GM20000 (cell line): ENCODE measurements around the gene OR6S1.

ENCODE experiments used
- DNase-seq: peaks from one replicate; pipeline ENCODE4 v3.0.0; 2012; ENCODE audit warnings: low spot score
- CTCF ChIP-seq: IDR thresholded peaks from 2 replicates; pipeline ENCODE4 v1.5.1; 2012; ENCODE audit warnings: mild to moderate bottlenecking, control low read depth; ENCODE audit errors: extremely low read depth, missing control alignments

Gene OR6S1

GRCh38 chr14:20641591-20641990 is at the start of gene OR6S1:
OR6S1 (minus strand) TSS chr14:20641691; CDS start chr14:20641691, 0 bp downstream.
- DNase-seq = no peak
- TF ChIP-seq CTCF = no peak

- DNase-seq = peak; percentile 75
- peak; percentile 70 for TF ChIP-seq CTCF
These were observed 49.6 kb upstream of the OR6S1 start for GRCh38 chr14:20690848-20691640.

GRCh38 chr14:20688167-20688839 is 46.8 kb upstream of the OR6S1 start, which contains the start of gene ANG:
ANG (plus strand) TSS chr14:20688764; CDS start chr14:20693565, 4,801 bp downstream.
- TF ChIP-seq CTCF = no peak
- DNase-seq = no peak

- no peak for TF ChIP-seq CTCF
- no peak for DNase-seq
These were observed 46.1 kb upstream of the OR6S1 start for GRCh38 chr14:20687362-20688166.

GRCh38 chr14:20686386-20687143 is 45.1 kb upstream of the OR6S1 start:
- no peak for TF ChIP-seq CTCF
- no peak for DNase-seq

- no peak for TF ChIP-seq CTCF
- DNase-seq = no peak
These were observed 43.4 kb upstream of the OR6S1 start for GRCh38 chr14:20684662-20685456.
